NCI-H146 treated with DMSO at 0.1 percent for 48 hours (cell line): ENCODE measurements around the gene TIAM1.

Experiments used
- DNase-seq: peaks from one replicate; lab custom pipeline; 2025; ENCODE audit not compliant: unreplicated experiment; lab: John Stamatoyannopoulos, UW

TIAM1 gene

GRCh38 chr21:31092832-31093625 is 251.0 kb downstream of the TIAM1 start:
- no peak for DNase-seq

- DNase-seq = no peak
These were observed 253.7 kb downstream of the TIAM1 start for GRCh38 chr21:31090376-31090775.

GRCh38 chr21:31088474-31088751 is 255.6 kb downstream of the TIAM1 start:
- no peak for DNase-seq

GRCh38 chr21:31087639-31088473 is 256.2 kb downstream of the TIAM1 start:
- DNase-seq = no peak

GRCh38 chr21:31084689-31085088 is 259.4 kb downstream of the TIAM1 start:
- no peak for DNase-seq

- DNase-seq = no peak
These were observed 265.3 kb downstream of the TIAM1 start for GRCh38 chr21:31078796-31079195.

GRCh38 chr21:31078216-31078615 is 265.8 kb downstream of the TIAM1 start:
- DNase-seq = no peak

GRCh38 chr21:31075848-31076247 is 268.2 kb downstream of the TIAM1 start:
- no peak for DNase-seq

- no peak for DNase-seq
These were observed 271.5 kb downstream of the TIAM1 start for GRCh38 chr21:31072533-31072932.
